Liver (tissue), 9 donors: ENCODE data around the gene URI1. TPM values are rescaled to one million over a fixed set of nuclear protein-coding genes. Genes with fewer than 3 reads are reported as not detected.

Experiments
- DNase-seq: peaks from one replicate; pipeline ENCODE4 v3.0.0-alpha.2; 2017; ENCODE audit warnings: low spot score
- H3K27ac ChIP-seq, 2 donors: one replicate each; pipeline ENCODE4 v1.7.0; 2013; ENCODE audit warnings: inconsistent platforms in 2 of 2, low read length in 2 of 2, control low read depth in 1 of 2, low read depth in 1 of 2, mild to moderate bottlenecking in 1 of 2
- H3K27me3 ChIP-seq, 4 donors: one replicate each; pipeline versions ENCODE4 v1.6.1 to v1.7.0; 2013; ENCODE audit warnings: low read length in 3 of 4, inconsistent platforms in 1 of 4, mild to moderate bottlenecking in 1 of 4, moderate library complexity in 1 of 4; ENCODE audit not compliant: control insufficient read depth in 4 of 4, insufficient read depth in 4 of 4
- H3K36me3 ChIP-seq, 4 donors: one replicate each; pipeline versions ENCODE4 v1.6.1 to v1.7.0; 2013; ENCODE audit warnings: low read length in 3 of 4, mild to moderate bottlenecking in 3 of 4, low read depth in 1 of 4, moderate library complexity in 1 of 4; ENCODE audit not compliant: control insufficient read depth in 4 of 4, insufficient read depth in 3 of 4
- H3K4me1 ChIP-seq, 4 donors: one replicate each; pipeline versions ENCODE4 v1.6.1 to v1.7.0; 2013; ENCODE audit warnings: low read length in 3 of 4, mild to moderate bottlenecking in 3 of 4, moderate library complexity in 1 of 4; ENCODE audit not compliant: control insufficient read depth in 4 of 4, insufficient read depth in 4 of 4
- H3K4me3 ChIP-seq, 3 donors: one replicate each; pipeline versions ENCODE4 v1.6.1 to v1.7.0; 2013; ENCODE audit warnings: low read length in 3 of 3, control low read depth in 1 of 3, low read depth in 1 of 3, mild to moderate bottlenecking in 1 of 3
- H3K9ac ChIP-seq, 2 donors: one replicate each; pipeline ENCODE4 v1.7.0; 2013; ENCODE audit warnings: low read length in 2 of 2, mild to moderate bottlenecking in 2 of 2, moderate library complexity in 2 of 2, control low read depth in 1 of 2, low read depth in 1 of 2
- H3K9me3 ChIP-seq, 4 donors: one replicate each; pipeline versions ENCODE4 v1.6.1 to v1.7.0; 2013; ENCODE audit warnings: low read length in 3 of 4; ENCODE audit not compliant: control insufficient read depth in 4 of 4
- ATF3 ChIP-seq: IDR thresholded peaks from 2 replicates; pipeline ENCODE4 v1.6.1; 2016; ENCODE audit warnings: antibody characterized with exemption
- CTCF ChIP-seq: fragments of 150-350 bp; IDR thresholded peaks from 2 replicates; pipeline ENCODE4 v1.5.1; 2017; ENCODE audit warnings: improper control_type of control experiment, low read depth, low read length; ENCODE audit not compliant: missing input control
- FOXA1 ChIP-seq: IDR thresholded peaks from 2 replicates; pipeline ENCODE4 v1.6.1; 2016; ENCODE audit warnings: antibody characterized with exemption
- FOXA2 ChIP-seq: IDR thresholded peaks from 2 replicates; pipeline ENCODE4 v1.6.1; 2016; ENCODE audit warnings: antibody characterized with exemption
- GABPA ChIP-seq, 2 donors: IDR thresholded peaks in 1 of 2; conservative IDR thresholded peaks in 1 of 2; 2 replicates each; pipeline ENCODE4 v1.6.1; 2016; ENCODE audit warnings: antibody characterized with exemption in 2 of 2, mild to moderate bottlenecking in 1 of 2, moderate library complexity in 1 of 2
- HNF4A ChIP-seq, 2 donors: conservative IDR thresholded peaks; 2 replicates each; pipeline ENCODE4 v1.6.1; 2016; ENCODE audit warnings: antibody characterized with exemption in 2 of 2, mild to moderate bottlenecking in 2 of 2
- HNF4G ChIP-seq: IDR thresholded peaks from 2 replicates; pipeline ENCODE4 v1.6.1; 2016; ENCODE audit warnings: antibody characterized with exemption
- JUND ChIP-seq, 2 donors: IDR thresholded peaks; 2 replicates each; pipeline ENCODE4 v1.6.1; 2016; ENCODE audit warnings: antibody characterized with exemption in 2 of 2
- MAX ChIP-seq: IDR thresholded peaks from 2 replicates; pipeline ENCODE4 v1.6.1; 2016; ENCODE audit warnings: antibody characterized with exemption
- NR2F2 ChIP-seq: IDR thresholded peaks from 2 replicates; pipeline ENCODE4 v1.6.1; 2016; ENCODE audit warnings: antibody characterized with exemption
- RAD21 ChIP-seq, 2 donors: IDR thresholded peaks; 2 replicates each; pipeline ENCODE4 v1.6.1; 2016; ENCODE audit warnings: antibody characterized with exemption in 2 of 2, mild to moderate bottlenecking in 2 of 2
- REST ChIP-seq: IDR thresholded peaks from 2 replicates; pipeline ENCODE4 v1.6.1; 2016; ENCODE audit warnings: antibody characterized with exemption, mild to moderate bottlenecking
- RXRA ChIP-seq, 2 donors: IDR thresholded peaks; 2 replicates each; pipeline ENCODE4 v1.6.1; 2017 to 2018; ENCODE audit warnings: antibody characterized with exemption in 2 of 2, mild to moderate bottlenecking in 1 of 2
- SP1 ChIP-seq: IDR thresholded peaks from 2 replicates; pipeline ENCODE4 v1.6.1; 2018; ENCODE audit warnings: antibody characterized with exemption, mild to moderate bottlenecking
- TAF1 ChIP-seq: conservative IDR thresholded peaks from 2 replicates; pipeline ENCODE4 v1.6.1; 2016; ENCODE audit warnings: antibody characterized with exemption, mild to moderate bottlenecking
- ZBTB33 ChIP-seq: IDR thresholded peaks from 2 replicates; pipeline ENCODE4 v1.6.1; 2016; ENCODE audit warnings: antibody characterized with exemption
- WGBS: extraction: QIAGEN DNeasy Blood & Tissue Kit; methylation state at CpG from one replicate; pipeline ENCODE4 v1.1.7; 2013; 5-methylcytosine and 5-hydroxymethylcytosine counted together
- polyA plus RNA-seq, 2 donors: library from polyadenylated mRNA; stranded (reverse) in 1 of 2; unstranded in 1 of 2; fragments of 200-250 nt in 1 of 2; fragments of >200 nt in 1 of 2; fragmentation: Nextera tagmentation in 1 of 2; extraction: Ambion mirVana in 1 of 2; gene quantifications; one replicate each; pipeline versions ENCODE4 v1.2.1 to v1.2.3, GENCODE V29; 2013 to 2015
- total RNA-seq, 2 donors: library from RNA; depleted of rRNA; stranded (reverse); fragments of >200 nt; gene quantifications; one replicate each; pipeline ENCODE4 v1.2.3, GENCODE V29; 2014
- donor health status: healthy.
- donor health status: healthy.
- donor health status: healthy.
- donor health status: healthy.
- donor health status: healthy.

The URI1 gene
- total and polyA plus RNA-seq, 4 donors = 12.2 to 29.5 (median 15.7) TPM

DNA sequence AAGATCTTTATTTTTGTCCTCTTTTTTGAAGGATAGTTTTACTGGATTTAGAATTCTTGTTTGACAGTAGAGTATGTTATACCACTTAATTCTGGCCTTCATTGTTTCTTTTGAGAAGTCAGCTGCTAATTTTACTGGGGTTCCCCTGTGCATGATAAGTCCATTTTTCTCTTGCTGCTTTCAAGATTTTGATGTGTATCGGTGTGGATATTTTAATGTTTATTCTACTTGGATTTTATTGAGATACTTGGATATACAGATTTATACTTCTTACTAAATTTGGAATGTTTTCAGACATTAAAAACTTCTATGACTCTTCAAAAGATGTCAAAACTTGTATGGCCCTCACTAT, 86.9 kb downstream of the URI1 start:
- DNase-seq = no peak
- WGBS = 99% methylated on average over 1 of the region's 1 CpG
- TF ChIP-seq RAD21 (IDR thresholded peaks at IDR 0.05) (no peak), SP1 (no peak), CTCF (no peak)
- Histone ChIP-seq H3K36me3 (no peaks in the 10 kb centered on the region), H3K4me3 (no peak overlapping the region), H3K27me3 (no peaks in the 10 kb centered on the region), H3K4me1 (peaks cover 0 to 8% (median 5%) of the 10 kb centered on the region in 4 donors), H3K27ac (no peak overlapping the region), H3K9ac (no peak overlapping the region), H3K9me3 (no peaks in the 10 kb centered on the region)

- H3K36me3 ChIP-seq = no peaks in the 10 kb centered on the region
- no peak overlapping the region for H3K27ac ChIP-seq
- no peak overlapping the region for H3K9ac ChIP-seq
- WGBS = 76% methylated on average over 4 of the region's 4 CpGs
- no peaks in the 10 kb centered on the region for H3K9me3 ChIP-seq
- H3K27me3 ChIP-seq = no peaks in the 10 kb centered on the region
- TF ChIP-seq FOXA1 (no peak), JUND (IDR thresholded peaks at IDR 0.05) (no peak), ATF3 (no peak), TAF1 (no peak), REST (no peak), HNF4A (conservative IDR thresholded peaks at IDR 0.05) (no peak), GABPA (IDR thresholded peaks at IDR 0.05 in 1 of 2, conservative IDR thresholded peaks at IDR 0.05 in 1 of 2) (no peak), HNF4G (no peak), FOXA2 (no peak), CTCF (no peak), RXRA (IDR thresholded peaks at IDR 0.05) (no peak), ZBTB33 (no peak), MAX (no peak), NR2F2 (no peak)
- H3K4me3 ChIP-seq = no peak overlapping the region
- peaks cover 0 to 8% (median 5%) of the 10 kb centered on the region in 4 donors for H3K4me1 ChIP-seq
- no peak for DNase-seq
Measured at GRCh38 chr19:30029721-30030510, 87.9 kb downstream of the URI1 start.
